GM19043 (cell line): ENCODE data around the gene OR2T1.
"Not testable (repeated sequence)": the region's sequence is repeated elsewhere in the genome, so short reads cannot be mapped to it uniquely, and the experiment has no call there.

Source experiments
- ATAC-seq: cut with Tn5 transposase; IDR thresholded peaks from one replicate; pipeline ENCODE4 v1.9.1; 2021; ENCODE audit warnings: low read depth; ENCODE audit not compliant: unreplicated experiment

The OR2T1 gene

GRCh38 chr1:248434913-248435312 lies 32.1 kb downstream of the OR2T1 start:
- ATAC-seq: not testable (repeated sequence)

DNA sequence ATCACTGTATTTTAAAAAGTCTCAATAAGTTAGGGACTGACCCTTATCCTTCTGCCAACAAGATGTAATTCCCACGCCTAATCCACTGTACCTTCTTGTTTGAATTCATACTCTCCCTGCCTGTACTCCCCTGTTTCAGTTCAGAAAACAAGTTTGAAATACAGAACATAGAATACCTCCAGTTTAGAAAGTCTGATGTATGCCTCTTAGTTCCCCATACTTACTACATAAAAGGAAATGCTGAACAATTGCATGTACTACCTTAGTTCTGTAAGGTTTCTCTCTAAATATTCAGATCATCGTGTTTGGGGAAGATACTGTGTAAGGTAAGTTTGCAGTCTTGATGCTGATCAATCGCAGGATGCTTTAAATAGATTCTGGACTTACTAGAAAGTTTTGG lies 33.5 kb downstream of the OR2T1 start:
- ATAC-seq: peak; percentile 74

GRCh38 chr1:248438668-248439067 lies 35.8 kb downstream of the OR2T1 start:
- ATAC-seq: not testable (repeated sequence)

GRCh38 chr1:248439283-248439682 lies 36.4 kb downstream of the OR2T1 start:
- ATAC-seq: not testable (repeated sequence)

DNA sequence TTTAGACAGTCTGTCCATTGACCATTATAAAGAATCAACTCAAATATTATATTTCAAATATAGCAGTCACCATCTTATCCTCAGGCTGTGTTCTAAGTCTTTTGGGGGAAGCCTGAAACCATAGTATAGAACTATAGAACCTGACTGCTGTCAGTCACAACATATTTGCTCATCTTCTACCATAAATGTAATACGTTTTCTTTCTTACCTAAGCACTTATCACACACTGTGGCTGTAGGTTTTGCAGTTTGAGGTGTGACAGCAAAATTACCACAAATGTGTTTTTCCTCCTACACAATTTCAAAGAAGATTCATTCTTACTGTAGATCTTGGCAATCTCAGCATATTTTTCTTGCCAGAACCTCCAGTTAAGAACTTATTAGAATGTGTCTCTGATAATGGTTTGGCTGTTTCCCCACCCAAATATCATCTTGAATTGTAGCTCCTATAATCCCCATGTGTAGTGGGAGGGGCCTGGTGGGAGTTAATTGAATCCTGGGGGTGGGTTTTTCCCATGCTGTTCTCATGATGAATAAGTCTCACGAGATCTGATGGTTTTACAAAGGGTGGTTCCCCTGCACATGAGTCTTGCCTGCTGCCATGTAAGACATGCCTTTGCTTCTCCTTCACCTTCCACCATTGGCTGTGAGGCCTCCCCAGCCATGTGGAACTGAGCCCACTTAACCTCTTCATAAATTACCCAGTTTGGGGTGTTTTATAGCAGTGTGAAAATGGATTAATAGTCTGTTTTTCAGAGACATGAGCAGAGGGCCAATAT lies 39.8 kb downstream of the OR2T1 start:
- not testable (repeated sequence) for ATAC-seq

DNA sequence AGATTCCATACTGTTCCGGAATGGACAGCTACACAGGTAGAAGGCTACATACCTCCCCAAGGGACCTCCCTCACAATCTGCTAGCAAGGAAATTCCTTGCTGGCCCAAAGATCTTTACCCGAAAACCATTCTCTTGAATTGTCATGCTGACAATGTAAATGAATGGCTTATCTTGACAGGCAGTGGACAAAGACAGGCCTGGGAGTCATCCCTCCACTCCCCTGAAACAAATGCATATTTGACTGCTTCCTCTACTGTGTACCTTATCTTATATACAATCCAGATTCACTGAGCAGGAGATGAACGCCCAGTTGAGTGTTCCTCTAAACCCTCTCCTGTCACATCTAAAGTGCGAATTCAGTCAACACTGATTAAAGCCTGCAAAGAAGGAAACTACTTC lies 41.8 kb downstream of the OR2T1 start:
- not testable (repeated sequence) for ATAC-seq

DNA sequence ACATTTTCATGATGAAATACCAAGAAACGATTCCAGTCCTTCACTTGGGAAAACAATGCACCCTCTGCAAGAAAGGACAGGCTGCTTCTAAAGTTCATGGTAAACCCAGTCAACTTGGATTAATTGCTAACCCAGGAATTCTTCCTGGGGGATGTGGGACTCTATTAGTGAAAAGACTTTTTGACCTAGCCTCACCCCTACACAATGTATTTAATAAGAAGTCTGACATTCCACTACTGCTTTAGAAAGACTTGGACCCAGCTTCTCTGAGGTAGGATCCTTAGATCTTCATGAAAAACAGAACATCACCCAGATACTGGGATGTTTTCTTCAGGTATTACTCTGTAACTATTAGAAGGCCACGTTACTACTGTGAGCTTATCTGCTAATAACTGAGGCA lies 42.6 kb downstream of the OR2T1 start, which contains the start of gene OR2T2:
TSS of gene OR2T2 (plus strand) at position 239 of the 400 bp plus-strand sequence. CDS start 7,161 bp downstream, outside the sequence.
- not testable (repeated sequence) for ATAC-seq

- ATAC-seq: peak; percentile 41
These were observed 45.7 kb downstream of the OR2T1 start for GRCh38 chr1:248448409-248449074.

DNA sequence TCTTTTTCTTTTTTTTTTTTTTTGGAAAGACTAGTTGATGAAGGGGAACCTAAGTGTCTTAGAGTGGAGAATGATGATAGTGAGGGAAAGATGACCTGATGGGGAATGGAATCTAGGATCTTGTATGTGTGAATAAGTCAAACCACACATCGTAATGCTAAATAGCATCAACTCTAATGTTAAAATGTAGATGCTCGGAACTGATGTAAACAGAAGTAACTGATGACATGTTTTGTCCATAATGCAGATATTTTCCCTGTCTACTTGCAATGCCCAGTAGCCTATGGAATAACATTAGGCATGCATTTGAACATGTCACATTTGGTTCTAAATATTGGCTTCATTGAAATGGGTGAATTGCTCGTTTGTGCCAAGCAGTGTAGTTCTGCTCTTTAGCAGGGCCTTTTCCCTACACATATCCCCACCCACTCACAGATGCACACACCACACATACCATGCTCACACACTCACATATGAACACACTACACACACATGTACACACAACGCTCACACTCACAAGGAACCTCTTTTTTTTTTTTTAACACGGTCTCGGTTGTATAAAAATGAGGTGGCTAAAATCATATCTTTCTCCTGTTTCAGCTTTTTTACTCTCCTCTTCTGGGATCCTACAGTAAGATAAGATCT lies 47.1 kb downstream of the OR2T1 start:
- ATAC-seq: not testable (repeated sequence)

DNA sequence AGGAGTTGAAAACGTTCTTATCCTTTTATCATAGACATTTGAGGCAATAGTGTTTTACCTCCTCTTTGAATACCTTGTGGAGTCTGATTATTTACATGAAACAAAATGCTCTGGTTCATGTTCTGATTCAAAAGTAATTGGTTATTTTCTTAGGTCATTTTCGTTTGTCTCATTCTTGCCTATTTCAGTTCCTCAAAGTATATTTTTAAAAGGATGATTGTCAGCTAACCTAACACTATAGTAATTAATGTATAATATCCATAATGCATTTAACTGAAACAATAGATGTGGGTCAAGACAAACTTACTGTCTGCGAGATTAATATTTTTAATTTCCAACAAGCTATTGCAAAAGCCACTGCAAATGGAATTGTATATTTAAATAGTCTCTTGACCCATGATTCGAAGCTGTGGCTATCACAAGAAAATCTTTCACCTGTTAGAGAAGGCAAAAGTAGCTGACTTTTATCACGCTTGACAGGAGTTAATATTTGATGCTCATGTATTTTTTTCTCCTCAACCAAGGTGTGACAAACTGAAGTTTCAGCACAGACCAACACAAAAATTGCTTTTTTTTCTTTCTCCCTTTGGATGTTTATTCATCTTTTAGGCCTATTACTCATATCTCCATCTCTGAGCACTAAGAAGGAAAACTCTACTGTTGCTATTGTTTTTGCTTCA lies 47.8 kb downstream of the OR2T1 start:
- ATAC-seq: peak; percentile 47

DNA sequence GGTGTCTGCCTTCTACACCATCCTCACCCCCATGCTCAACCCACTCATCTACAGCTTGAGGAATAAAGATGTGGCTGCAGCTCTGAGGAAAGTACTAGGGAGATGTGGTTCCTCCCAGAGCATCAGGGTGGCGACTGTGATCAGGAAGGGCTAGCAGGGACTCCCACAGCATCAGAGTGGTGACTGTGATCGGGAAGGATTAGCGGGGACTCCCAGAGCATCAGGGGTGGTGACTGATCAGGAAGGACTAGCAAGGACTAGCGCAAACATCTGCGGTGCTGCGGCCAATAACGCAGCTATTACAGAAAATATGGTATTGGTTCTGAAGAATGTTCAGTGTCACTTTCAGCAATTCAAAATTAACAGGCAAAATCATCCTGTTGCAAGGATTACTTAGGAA lies 50.8 kb downstream of the OR2T1 start:
- ATAC-seq: not testable (repeated sequence)

- ATAC-seq: not testable (repeated sequence)
These were observed 52.2 kb downstream of the OR2T1 start for GRCh38 chr1:248455045-248455444.

- ATAC-seq: not testable (repeated sequence)
These were observed 53.8 kb downstream of the OR2T1 start for GRCh38 chr1:248456635-248457034.
